Keratinocyte (primary cell): Measurements from ENCODE around the gene PEAR1. TPM values are rescaled to one million over a fixed set of nuclear protein-coding genes. Genes with fewer than 3 reads are reported as not detected.
"Not testable (repeated sequence)": the region's sequence is repeated elsewhere in the genome, so short reads cannot be mapped to it uniquely, and the experiment has no call there.

Experiments used
- DNase-seq: peaks from one replicate; pipeline ENCODE4 v3.0.0-alpha.2; 2011; ENCODE audit warnings: low read depth, missing footprints, low spot score
- FAIRE-seq: peaks from 2 replicates; lab custom pipeline; 2011; peaks lifted over from hg19 to GRCh38; lab: Jason Lieb, UNC
- H2AFZ ChIP-seq: 2 replicates; pipeline ENCODE4 v1.6.0; 2012; ENCODE audit warnings: low read length, control low read depth, inconsistent platforms; ENCODE audit not compliant: control insufficient read depth
- H3K27ac ChIP-seq: 2 replicates; pipeline ENCODE4 v1.5.1; 2011; ENCODE audit warnings: low read length; ENCODE audit not compliant: control insufficient read depth, insufficient read depth
- H3K27me3 ChIP-seq: 3 replicates; pipeline ENCODE4 v1.6.0; 2011; ENCODE audit warnings: low read length; ENCODE audit not compliant: control insufficient read depth, insufficient read depth; ENCODE audit errors: extremely low read depth
- H3K36me3 ChIP-seq, 2 experiments: 2 replicates in 1 of 2; 3 replicates in 1 of 2; pipeline ENCODE4 v1.5.1; 2011; ENCODE audit warnings: low read length in 2 of 2, mild to moderate bottlenecking in 1 of 2; ENCODE audit not compliant: control insufficient read depth in 2 of 2, insufficient read depth in 2 of 2; ENCODE audit errors: extremely low read depth in 1 of 2
- H3K4me1 ChIP-seq: 3 replicates; pipeline ENCODE4 v1.5.1; 2011; ENCODE audit warnings: low read length; ENCODE audit not compliant: control insufficient read depth, insufficient read depth; ENCODE audit errors: extremely low read depth
- H3K4me2 ChIP-seq: 3 replicates; pipeline ENCODE4 v1.6.0; 2011; ENCODE audit warnings: low read depth, low read length; ENCODE audit not compliant: control insufficient read depth, insufficient read depth; ENCODE audit errors: extremely low read depth
- H3K4me3 ChIP-seq, 3 experiments: fragments of 200-600 bp in 1 of 3; sonication (generic) in 1 of 3; 2 replicates in 2 of 3; 3 replicates in 1 of 3; pipeline ENCODE4 v1.5.1; 2011 to 2016; ENCODE audit warnings: low read length in 3 of 3, mild to moderate bottlenecking in 3 of 3, control low read depth in 2 of 3, inconsistent platforms in 1 of 3, low read depth in 1 of 3, mixed read lengths in 1 of 3, mixed run types in 1 of 3, moderate library complexity in 1 of 3; ENCODE audit not compliant: control insufficient read depth in 2 of 3, insufficient read depth in 2 of 3; ENCODE audit errors: extremely low read depth in 1 of 3
- H3K79me2 ChIP-seq: 2 replicates; pipeline ENCODE4 v1.6.0; 2012; ENCODE audit warnings: low read length; ENCODE audit not compliant: control insufficient read depth, insufficient read depth
- H3K9ac ChIP-seq: 3 replicates; pipeline ENCODE4 v1.6.0; 2011; ENCODE audit warnings: low read length; ENCODE audit not compliant: control insufficient read depth, insufficient read depth; ENCODE audit errors: extremely low read depth
- H3K9me1 ChIP-seq: 3 replicates; pipeline ENCODE4 v1.6.0; 2011; ENCODE audit warnings: low read length; ENCODE audit not compliant: control insufficient read depth, insufficient read depth; ENCODE audit errors: extremely low read depth
- H3K9me3 ChIP-seq: 2 replicates; pipeline ENCODE4 v1.5.1; 2012; ENCODE audit warnings: low read depth, low read length; ENCODE audit not compliant: control insufficient read depth
- H4K20me1 ChIP-seq: 3 replicates; pipeline ENCODE4 v1.6.0; 2011; ENCODE audit warnings: low read length; ENCODE audit not compliant: control insufficient read depth, insufficient read depth; ENCODE audit errors: extremely low read depth
- EZH2 ChIP-seq: IDR thresholded peaks from one replicate; pipeline ENCODE4 v1.6.1; 2012; ENCODE audit warnings: inconsistent platforms, mild to moderate bottlenecking, low read length, moderate library complexity
- dilution Hi-C: fragments of 300-500 bp; cut with MboI; formaldehyde crosslinking; loops from one replicate; pipeline ENCODE4 v1.7.0; 2020; ENCODE audit warnings: low sequenced_read_pairs; ENCODE audit not compliant: extremely low pct_ligation_motif_present
- polyA plus RNA-seq, 5 experiments: library from polyadenylated mRNA; depleted of rRNA in 3 of 5; stranded (reverse) in 3 of 5; stranded (forward) in 1 of 5; unstranded in 1 of 5; fragments of >200 nt; gene quantifications; 1 replicate in 1 of 5; 2 replicates in 3 of 5; 3 replicates in 1 of 5; pipeline versions ENCODE4 v1.2.1 to v1.2.3, GENCODE V29; 2011 to 2012; ENCODE audit warnings: missing spikeins in 2 of 5, low read depth in 1 of 5, low replicate concordance in 1 of 5
- TF ChIP-seq, protein P1 (sequence below), 3 experiments: IDR thresholded peaks in 1 of 3; conservative IDR thresholded peaks in 1 of 3; optimal IDR thresholded peaks in 1 of 3; 2 replicates in 2 of 3; 3 replicates in 1 of 3; pipeline versions ENCODE3 to v1.5.1; 2011; ENCODE audit warnings: low read length in 3 of 3, mild to moderate bottlenecking in 3 of 3, moderate library complexity in 2 of 3, control low read depth in 1 of 3, inconsistent platforms in 1 of 3; ENCODE audit not compliant: insufficient read depth in 2 of 3; ENCODE audit errors: extremely low read depth in 1 of 3

The PEAR1 gene
- polyA plus RNA-seq, 1 donor (not counting 4 experiments of a cell fraction or from before 2014, with no cell fraction given): 4.2 TPM

DNA sequence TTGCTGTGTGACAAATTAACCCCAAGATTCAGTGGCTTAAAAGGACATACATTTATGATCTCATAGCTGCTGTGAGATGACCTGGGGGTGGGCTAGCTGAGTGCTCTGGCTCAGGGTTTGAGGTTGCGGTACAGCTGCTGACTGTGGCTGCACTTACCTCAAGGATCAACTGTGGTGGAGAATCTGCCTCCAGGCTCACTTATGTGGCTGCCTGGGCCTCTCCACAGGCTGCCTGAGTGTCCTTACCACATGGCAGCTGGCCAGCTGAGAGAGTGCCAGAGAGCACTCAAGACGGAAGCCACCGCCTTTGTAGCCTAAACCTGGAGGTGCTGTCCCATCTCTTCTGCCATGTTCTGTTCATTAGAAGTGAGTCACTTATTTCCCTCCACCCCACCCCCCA is 32.7 kb downstream of the PEAR1 start:
- Histone ChIP-seq H4K20me1 (peaks cover 1% of the 10 kb centered on the region), H3K9me1 (no peaks in the 10 kb centered on the region), H3K36me3 (no peaks in the 10 kb centered on the region), H3K9ac (no peak overlapping the region), H3K9me3 (no peaks in the 10 kb centered on the region), H3K4me2 (no peak overlapping the region), H3K27me3 (peaks cover 85% of the 10 kb centered on the region), H3K4me3 (no peak overlapping the region), H2AFZ (no peak overlapping the region), H3K79me2 (no peaks in the 10 kb centered on the region), H3K27ac (no peak overlapping the region), H3K4me1 (peaks cover 12% of the 10 kb centered on the region)
- DNase-seq (peak; percentile 62), FAIRE-seq (peak; percentile 72)
- dilution Hi-C loops: no loop called here
- peak; percentile 12 for TF ChIP-seq EZH2
- TF ChIP-seq, protein P1, sequence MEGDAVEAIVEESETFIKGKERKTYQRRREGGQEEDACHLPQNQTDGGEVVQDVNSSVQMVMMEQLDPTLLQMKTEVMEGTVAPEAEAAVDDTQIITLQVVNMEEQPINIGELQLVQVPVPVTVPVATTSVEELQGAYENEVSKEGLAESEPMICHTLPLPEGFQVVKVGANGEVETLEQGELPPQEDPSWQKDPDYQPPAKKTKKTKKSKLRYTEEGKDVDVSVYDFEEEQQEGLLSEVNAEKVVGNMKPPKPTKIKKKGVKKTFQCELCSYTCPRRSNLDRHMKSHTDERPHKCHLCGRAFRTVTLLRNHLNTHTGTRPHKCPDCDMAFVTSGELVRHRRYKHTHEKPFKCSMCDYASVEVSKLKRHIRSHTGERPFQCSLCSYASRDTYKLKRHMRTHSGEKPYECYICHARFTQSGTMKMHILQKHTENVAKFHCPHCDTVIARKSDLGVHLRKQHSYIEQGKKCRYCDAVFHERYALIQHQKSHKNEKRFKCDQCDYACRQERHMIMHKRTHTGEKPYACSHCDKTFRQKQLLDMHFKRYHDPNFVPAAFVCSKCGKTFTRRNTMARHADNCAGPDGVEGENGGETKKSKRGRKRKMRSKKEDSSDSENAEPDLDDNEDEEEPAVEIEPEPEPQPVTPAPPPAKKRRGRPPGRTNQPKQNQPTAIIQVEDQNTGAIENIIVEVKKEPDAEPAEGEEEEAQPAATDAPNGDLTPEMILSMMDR (optimal IDR thresholded peaks at IDR 0.05 in 1 of 3, IDR thresholded peaks at IDR 0.05 in 1 of 3, conservative IDR thresholded peaks at IDR 0.05 in 1 of 3; ENCODE audit: extremely low read depth in 1 of 3, insufficient read depth in 2 of 3, low read length in 3 of 3): no peak

DNA sequence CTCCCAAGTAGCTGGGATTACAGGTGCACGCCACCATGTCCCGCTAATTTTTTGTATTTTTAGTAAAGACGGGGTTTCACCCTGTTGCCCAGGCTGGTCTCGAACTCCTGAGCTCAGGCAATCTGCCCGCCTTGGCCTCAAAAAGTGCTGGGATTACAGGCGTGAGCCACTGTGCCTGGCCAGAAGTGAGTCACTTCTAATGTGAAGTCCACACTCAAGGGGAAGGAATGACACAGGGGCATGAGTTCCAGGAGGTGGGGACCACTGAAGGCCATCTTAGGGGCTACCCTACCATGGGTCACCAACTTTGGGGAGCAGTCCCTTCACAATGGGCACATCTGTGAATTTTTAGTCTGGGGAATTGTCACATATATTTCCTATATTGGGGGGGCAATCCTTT is 33.2 kb downstream of the PEAR1 start:
- H3K9me3 ChIP-seq, DNase-seq, H3K36me3 ChIP-seq, H3K79me2 ChIP-seq, H2AFZ ChIP-seq, H3K27ac ChIP-seq, H3K9ac ChIP-seq, H3K4me2 ChIP-seq, H3K9me1 ChIP-seq, H4K20me1 ChIP-seq, FAIRE-seq, dilution Hi-C loops, H3K4me3 ChIP-seq: not testable (repeated sequence)
- H3K27me3 ChIP-seq: peaks cover 80% of the 10 kb centered on the region
- H3K4me1 ChIP-seq: peaks cover 12% of the 10 kb centered on the region
